Pancreas (tissue), 10 donors: Measurements from ENCODE around the gene INPP4B. TPM values are rescaled to one million over a fixed set of nuclear protein-coding genes. Genes with fewer than 3 reads are reported as not detected.

Source experiments
- ATAC-seq, 4 donors: fragments of 200-7000 bp; cut with Tn5 transposase; one replicate each; pipeline versions ENCODE4 v1.8.0 to v1.9.1; 2020; ENCODE audit warnings: mild to moderate bottlenecking in 4 of 4, moderate library complexity in 4 of 4
- DNase-seq, 6 donors: peaks; one replicate each; pipeline ENCODE4 v3.0.0-alpha.2; 2020
- FAIRE-seq: peaks from 2 replicates; lab custom pipeline; 2012; peaks lifted over from hg19 to GRCh38; lab: Jason Lieb, UNC
- H3K27ac ChIP-seq, 4 donors: fragments of 200-600 bp; sonication (generic); 1 replicate in 3 of 4; 2 replicates in 1 of 4; pipeline versions ENCODE4 v1.5.0 to v1.8.0; 2020
- H3K27me3 ChIP-seq, 4 donors: fragments of 200-600 bp; one replicate each; pipeline ENCODE4 v1.8.0; 2021
- H3K36me3 ChIP-seq, 3 donors: fragments of 200-600 bp; sonication (generic) in 1 of 3; one replicate each; pipeline versions ENCODE4 v1.5.0 to v1.8.0; 2020 to 2021
- H3K4me1 ChIP-seq, 3 donors: fragments of 200-600 bp; one replicate each; pipeline ENCODE4 v1.8.0; 2021
- H3K4me3 ChIP-seq, 4 donors: fragments of 200-600 bp; sonication (generic) in 2 of 4; one replicate each; pipeline versions ENCODE4 v1.5.0 to v1.8.0; 2020 to 2021
- H3K9me3 ChIP-seq, 4 donors: fragments of 200-600 bp; one replicate each; pipeline ENCODE4 v1.8.0; 2021
- WGBS, 2 donors: extraction: QIAGEN DNeasy Blood & Tissue Kit; methylation state at CpG; one replicate each; pipeline ENCODE4 v1.1.7; 2013; 5-methylcytosine and 5-hydroxymethylcytosine counted together
- intact Hi-C, 3 donors: fragments of 100-400 bp; cut with DNase I; formaldehyde crosslinking; loops; one replicate each; pipeline versions ENCODE4 v1.11.1 to v1.14.2; 2022
- polyA plus RNA-seq, 2 donors: library from polyadenylated mRNA; stranded (reverse); fragments of 200-250 nt; gene quantifications; one replicate each; pipeline ENCODE4 v1.2.3, GENCODE V29; 2013
- total RNA-seq, 6 donors: library from RNA; stranded (reverse); fragmentation: NEBNext Ultra II Directional in 4 of 6; extraction: Animal tissue kit (Norgen Biotek cat#: 25700) in 4 of 6; gene quantifications; one replicate each; pipeline versions ENCODE4 v1.2.1 to v1.2.4, GENCODE V29; 2021 to 2023
- TF ChIP-seq, protein P1 (sequence below), 4 donors: fragments of 200-600 bp; sonication (generic) in 3 of 4; IDR thresholded peaks; one replicate each; pipeline versions ENCODE4 v1.5.0 to v1.8.0; 2021; ENCODE audit warnings: antibody characterized with exemption in 4 of 4
- donor health status: healthy with polysubstance abuse.
- donor health status: DM: no; HTN: no; CAD: no; lungs with moderate emphysema.
- donor health status: DM: no; HTN: no; CAD: no.
- donor health status: control.
- donor health status: control.
- donor health status: Bipolar disorder and iron deficiency.
- donor health status: DM: yes; HTN: yes; CAD: no.
- donor health status: DM: no; HTN: no; CAD: no.
- donor health status: DM: no; HTN: no; CAD: no.
- donor health status: DM: yes; HTN: yes; CAD: no.

Gene INPP4B
- total and polyA plus RNA-seq, 8 donors = 1.2 to 12.9 (median 5.5) TPM

DNA sequence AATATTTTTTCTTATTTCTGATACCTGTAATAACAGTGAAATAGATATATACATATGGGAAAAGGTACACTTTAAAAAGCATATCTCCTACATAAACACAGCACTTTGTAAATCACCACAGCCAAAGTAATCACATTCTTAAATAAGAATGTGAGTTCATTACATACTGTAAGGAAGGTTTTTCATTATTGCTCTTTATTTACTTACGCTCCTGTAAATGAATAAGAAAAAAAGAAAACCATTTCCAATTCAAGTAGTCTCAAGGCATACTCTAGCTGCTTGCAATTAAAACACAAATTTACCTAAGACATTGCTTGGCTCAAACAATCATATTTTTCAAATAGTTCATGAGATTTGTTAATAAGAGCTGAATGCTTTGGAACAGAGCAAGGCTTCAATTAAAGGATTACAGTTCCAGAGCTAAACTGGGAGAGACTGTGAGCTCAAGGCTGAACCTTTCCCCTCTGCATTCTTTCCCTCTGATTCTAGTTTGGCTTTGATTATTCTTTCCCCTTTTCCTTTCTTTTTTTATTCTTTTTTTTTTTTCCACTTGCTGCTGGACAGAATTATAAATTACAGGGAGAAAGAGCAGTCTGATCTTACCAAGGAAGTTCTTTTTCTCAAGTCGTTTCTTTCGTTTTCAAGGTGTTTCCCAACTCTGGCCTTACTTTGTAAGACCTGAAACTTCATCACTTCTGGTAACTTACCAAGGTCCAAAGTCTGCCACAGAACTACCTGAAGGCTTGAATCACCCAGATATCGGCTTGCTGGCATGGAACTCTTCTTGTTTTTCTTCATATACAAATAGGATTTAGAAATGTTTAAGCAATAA is 278.3 kb downstream of the INPP4B start:
- 16 to 22% methylated on average over 4 of the region's 4 CpGs for WGBS, 2 donors
- ATAC-seq (peak; percentile 94 to 96 (median 94)), DNase-seq (peak in 3 of 6 donors; percentile 54 to 70 (median 64)), FAIRE-seq (peak; percentile 83)
- H3K9me3 ChIP-seq = no peaks in the 10 kb centered on the region
- intact Hi-C loops = no loop called here
- H3K36me3 ChIP-seq = no peaks in the 10 kb centered on the region
- H3K27ac ChIP-seq = peak overlapping the region; percentile 50 to 87 (median 73)
- TF ChIP-seq, protein P1, sequence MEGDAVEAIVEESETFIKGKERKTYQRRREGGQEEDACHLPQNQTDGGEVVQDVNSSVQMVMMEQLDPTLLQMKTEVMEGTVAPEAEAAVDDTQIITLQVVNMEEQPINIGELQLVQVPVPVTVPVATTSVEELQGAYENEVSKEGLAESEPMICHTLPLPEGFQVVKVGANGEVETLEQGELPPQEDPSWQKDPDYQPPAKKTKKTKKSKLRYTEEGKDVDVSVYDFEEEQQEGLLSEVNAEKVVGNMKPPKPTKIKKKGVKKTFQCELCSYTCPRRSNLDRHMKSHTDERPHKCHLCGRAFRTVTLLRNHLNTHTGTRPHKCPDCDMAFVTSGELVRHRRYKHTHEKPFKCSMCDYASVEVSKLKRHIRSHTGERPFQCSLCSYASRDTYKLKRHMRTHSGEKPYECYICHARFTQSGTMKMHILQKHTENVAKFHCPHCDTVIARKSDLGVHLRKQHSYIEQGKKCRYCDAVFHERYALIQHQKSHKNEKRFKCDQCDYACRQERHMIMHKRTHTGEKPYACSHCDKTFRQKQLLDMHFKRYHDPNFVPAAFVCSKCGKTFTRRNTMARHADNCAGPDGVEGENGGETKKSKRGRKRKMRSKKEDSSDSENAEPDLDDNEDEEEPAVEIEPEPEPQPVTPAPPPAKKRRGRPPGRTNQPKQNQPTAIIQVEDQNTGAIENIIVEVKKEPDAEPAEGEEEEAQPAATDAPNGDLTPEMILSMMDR (IDR thresholded peaks at IDR 0.05) = no peak
- H3K4me1 ChIP-seq = peaks cover 7 to 34% (median 32%) of the 10 kb centered on the region in 3 donors
- no peaks in the 10 kb centered on the region for H3K27me3 ChIP-seq
- peak overlapping the region in 2 of 4 donors; percentile 23 to 26 for H3K4me3 ChIP-seq

GRCh38 chr4:142567199-142567598 is 278.9 kb downstream of the INPP4B start:
- peaks cover 7 to 34% (median 32%) of the 10 kb centered on the region in 3 donors for H3K4me1 ChIP-seq
- H3K27me3 ChIP-seq = no peaks in the 10 kb centered on the region
- FAIRE-seq (no peak), ATAC-seq (peak in 3 of 4 donors; percentile 43 to 72 (median 61)), DNase-seq (no peak)
- no peaks in the 10 kb centered on the region for H3K9me3 ChIP-seq
- TF ChIP-seq, protein P1 (IDR thresholded peaks at IDR 0.05) = no peak
- intact Hi-C loops = no loop called here
- peak overlapping the region; percentile 50 to 87 (median 73) for H3K27ac ChIP-seq
- WGBS, 2 donors = 53 to 62% methylated on average over 5 of the region's 5 CpGs
- H3K36me3 ChIP-seq = no peaks in the 10 kb centered on the region
- H3K4me3 ChIP-seq = peak overlapping the region in 2 of 4 donors; percentile 23 to 26

- Histone ChIP-seq H3K36me3 (no peaks in the 10 kb centered on the region), H3K27me3 (no peaks in the 10 kb centered on the region), H3K27ac (peak overlapping the region in 2 of 4 donors; percentile 85 to 87), H3K4me3 (no peak overlapping the region), H3K9me3 (no peaks in the 10 kb centered on the region), H3K4me1 (peaks cover 7 to 34% (median 32%) of the 10 kb centered on the region in 3 donors)
- FAIRE-seq (no peak), DNase-seq (no peak), ATAC-seq (no peak)
- WGBS, 2 donors = 68 to 73% methylated on average over 4 of the region's 4 CpGs
- TF ChIP-seq, protein P1 (IDR thresholded peaks at IDR 0.05) = no peak
- intact Hi-C loops = no loop called here
Measured at GRCh38 chr4:142566777-142567176, 279.3 kb downstream of the INPP4B start.

GRCh38 chr4:142566243-142566642 is 279.9 kb downstream of the INPP4B start:
- no peak for ATAC-seq
- H3K27me3 ChIP-seq = no peaks in the 10 kb centered on the region
- no peak overlapping the region for H3K4me3 ChIP-seq
- TF ChIP-seq, protein P1 (IDR thresholded peaks at IDR 0.05) = no peak
- peaks cover 7 to 34% (median 32%) of the 10 kb centered on the region in 3 donors for H3K4me1 ChIP-seq
- intact Hi-C loops = no loop called here
- H3K36me3 ChIP-seq = no peaks in the 10 kb centered on the region
- H3K9me3 ChIP-seq = no peaks in the 10 kb centered on the region
- no peak for FAIRE-seq
- DNase-seq = no peak
- peak overlapping the region in 2 of 4 donors; percentile 85 to 87 for H3K27ac ChIP-seq

DNA sequence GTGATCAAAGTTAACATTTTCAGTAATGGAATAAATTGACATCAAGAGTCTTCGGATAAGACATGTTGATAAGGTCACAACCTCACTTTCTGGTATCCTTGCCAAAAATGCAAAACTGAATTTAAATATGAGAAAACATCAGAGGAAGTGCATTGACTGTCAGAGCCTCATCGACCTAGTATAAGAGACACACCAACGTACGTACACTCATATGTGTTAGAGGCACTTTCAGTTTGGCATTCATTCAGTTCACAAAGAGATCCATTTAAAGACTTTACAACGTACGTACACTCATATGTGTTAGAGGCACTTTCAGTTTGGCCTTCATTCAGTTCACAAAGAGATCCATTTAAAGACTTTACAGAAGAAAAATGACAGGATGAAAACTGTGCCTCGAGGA is 280.3 kb downstream of the INPP4B start:
- no peaks in the 10 kb centered on the region for H3K9me3 ChIP-seq
- peak overlapping the region in 2 of 4 donors; percentile 2 to 87 for H3K27ac ChIP-seq
- ATAC-seq = no peak
- no peak for DNase-seq
- intact Hi-C loops = no loop called here
- H3K36me3 ChIP-seq = no peaks in the 10 kb centered on the region
- no peaks in the 10 kb centered on the region for H3K27me3 ChIP-seq
- WGBS, 2 donors = 67 to 74% methylated on average over 7 of the region's 7 CpGs
- H3K4me3 ChIP-seq = no peak overlapping the region
- H3K4me1 ChIP-seq = peaks cover 7 to 34% (median 32%) of the 10 kb centered on the region in 3 donors
- FAIRE-seq = no peak
- TF ChIP-seq, protein P1 (IDR thresholded peaks at IDR 0.05) = no peak
